Testis (tissue), 3 donors: ENCODE results near the gene BSPRY. TPM values are rescaled to one million over a fixed set of nuclear protein-coding genes. Genes with fewer than 3 reads are reported as not detected.
"Not testable (repeated sequence)": the region's sequence is repeated elsewhere in the genome, so short reads cannot be mapped to it uniquely, and the experiment has no call there.

Experiments
- DNase-seq: peaks from one replicate; pipeline ENCODE4 v3.0.0-alpha.2; 2019
- H3K27ac ChIP-seq, 2 donors: fragments of 200-600 bp; sonication (generic); one replicate each; pipeline ENCODE4 v1.5.1; 2019
- H3K27me3 ChIP-seq: fragments of 200-600 bp; sonication (generic); one replicate; pipeline ENCODE4 v1.5.1; 2019
- H3K36me3 ChIP-seq: fragments of 200-600 bp; sonication (generic); one replicate; pipeline ENCODE4 v1.5.1; 2017; ENCODE audit warnings: low read depth; ENCODE audit errors: missing control alignments
- H3K4me1 ChIP-seq: fragments of 200-600 bp; sonication (generic); one replicate; pipeline ENCODE4 v1.5.1; 2019
- H3K4me3 ChIP-seq, 2 donors: fragments of 200-600 bp; sonication (generic); one replicate each; pipeline ENCODE4 v1.5.1; 2017 to 2019
- H3K9me3 ChIP-seq: fragments of 200-600 bp; sonication (generic); one replicate; pipeline ENCODE4 v1.5.1; 2017
- CTCF ChIP-seq, 3 experiments: fragments of 450-650 bp in 2 of 3; fragments of 200-600 bp in 1 of 3; sonication (generic) in 1 of 3; IDR thresholded peaks; one replicate each; pipeline ENCODE4 v1.5.1; 2016 to 2019; ENCODE audit warnings: antibody characterized with exemption in 3 of 3, mild to moderate bottlenecking in 2 of 3, moderate library complexity in 1 of 3
- POLR2A ChIP-seq: fragments of 450-650 bp; IDR thresholded peaks from one replicate; pipeline ENCODE4 v1.6.1; 2017; ENCODE audit warnings: antibody characterized with exemption, mild to moderate bottlenecking, moderate library complexity
- WGBS, 2 donors: methylation state at CpG; one replicate each; pipeline ENCODE4 v1.1.5; 2018; 5-methylcytosine and 5-hydroxymethylcytosine counted together
- intact Hi-C: fragments of 100-400 bp; cut with DNase I; formaldehyde crosslinking; loops from one replicate; pipeline ENCODE4 v1.15.1; 2023; ENCODE audit warnings: low total_unique reads
- polyA plus RNA-seq: library from polyadenylated mRNA; stranded (reverse); fragments of 350-450 nt; fragmentation: Illumina TruSeq; extraction: RNeasy Lipid Tissue Mini Kit (QIAGEN cat#74804); gene quantifications from one replicate; pipeline ENCODE4 v1.2.3, GENCODE V29; 2014; ENCODE audit warnings: low read depth, low replicate concordance; ENCODE audit not compliant: insufficient read depth
- total RNA-seq, 2 donors: library from RNA; depleted of rRNA; stranded (reverse); fragments of >200 nt; gene quantifications; one replicate each; pipeline ENCODE4 v1.2.3, GENCODE V29; 2016

BSPRY gene
- total and polyA plus RNA-seq, 3 donors from 2014 or later, result 4.5 to 14.2 (median 8.8) TPM

GRCh38 chr9:113401027-113401792 lies 51.9 kb downstream of the BSPRY start, which contains the start of gene ALAD:
ALAD (minus strand) TSS chr9:113401284; CDS start chr9:113393559, 7,725 bp downstream.
- TF ChIP-seq CTCF (IDR thresholded peaks at IDR 0.05) (peak; percentile 87 to 91 (median 91)), POLR2A (no peak)
- 2 to 5% methylated on average over 17 to 27 of the region's 50 CpGs for WGBS, 2 donors
- Histone ChIP-seq H3K4me3 (peak within 1 kb of the TSS; percentile 78), H3K27me3 (no peaks in the 10 kb centered on the region), H3K36me3 (no peaks in the 10 kb centered on the region), H3K27ac (peak within 1 kb of the TSS; percentile 69 to 79), H3K4me1 (peaks cover 16% of the 10 kb centered on the region), H3K9me3 (no peaks in the 10 kb centered on the region)
- peak; percentile 99 for DNase-seq
- intact Hi-C loops, result no loop called here

- Histone ChIP-seq H3K27ac (no peak overlapping the region), H3K27me3 (no peaks in the 10 kb centered on the region), H3K4me3 (no peak overlapping the region), H3K9me3 (no peaks in the 10 kb centered on the region), H3K4me1 (peaks cover 23% of the 10 kb centered on the region), H3K36me3 (no peaks in the 10 kb centered on the region)
- 82 to 84% methylated on average over 2 of the region's 2 CpGs for WGBS, 2 donors
- no peak for DNase-seq
- TF ChIP-seq POLR2A (no peak), CTCF (IDR thresholded peaks at IDR 0.05) (no peak)
- intact Hi-C loops, result no loop called here
Observed at GRCh38 chr9:113403646-113404045, 54.3 kb downstream of the BSPRY start.

GRCh38 chr9:113406353-113406752 lies 57.0 kb downstream of the BSPRY start:
- intact Hi-C loops, H3K4me3 ChIP-seq, DNase-seq, H3K36me3 ChIP-seq, H3K9me3 ChIP-seq, H3K27me3 ChIP-seq: not testable (repeated sequence)
- WGBS, 2 donors, result 92 to 95% methylated on average over 9 of the region's 9 CpGs
- Histone ChIP-seq H3K27ac (peak overlapping the region in 1 of 2 donors; percentile 33), H3K4me1 (peaks cover 16% of the 10 kb centered on the region)

- TF ChIP-seq CTCF (IDR thresholded peaks at IDR 0.05), result peak; percentile 72 to 78 (median 76)
- H3K4me3 ChIP-seq, H3K9me3 ChIP-seq, intact Hi-C loops, H3K36me3 ChIP-seq, H3K27me3 ChIP-seq: not testable (repeated sequence)
- Histone ChIP-seq H3K27ac (peak overlapping the region in 1 of 2 donors; percentile 33), H3K4me1 (peaks cover 16% of the 10 kb centered on the region)
- DNase-seq, result peak; percentile 85
- WGBS, 2 donors, result 32 to 36% methylated on average over 7 of the region's 7 CpGs
Observed at GRCh38 chr9:113406873-113407511, 57.7 kb downstream of the BSPRY start.

- Histone ChIP-seq H3K36me3 (no peaks in the 10 kb centered on the region), H3K4me3 (peak overlapping the region; percentile 74 to 90), H3K4me1 (peaks cover 16% of the 10 kb centered on the region), H3K27ac (peak overlapping the region; percentile 95 to 98), H3K27me3 (no peaks in the 10 kb centered on the region), H3K9me3 (no peaks in the 10 kb centered on the region)
- 17 to 29% methylated on average over 10 of the region's 10 CpGs for WGBS, 2 donors
- TF ChIP-seq POLR2A (no peak), CTCF (IDR thresholded peaks at IDR 0.05) (no peak)
- DNase-seq, result no peak
- intact Hi-C loops, result no loop called here
Observed at GRCh38 chr9:113409481-113409880, 60.1 kb downstream of the BSPRY start.
